GM21786 (cell line): ENCODE results near the gene ATP10A.

Experiments
- ATAC-seq: cut with Tn5 transposase; IDR thresholded peaks from one replicate; pipeline ENCODE4 v1.9.1; 2021; ENCODE audit not compliant: unreplicated experiment

The ATP10A gene

GRCh38 chr15:25742776-25743547 is 120.2 kb downstream of the ATP10A start:
- no peak for ATAC-seq

GRCh38 chr15:25742041-25742730 is 120.9 kb downstream of the ATP10A start:
- no peak for ATAC-seq

DNA sequence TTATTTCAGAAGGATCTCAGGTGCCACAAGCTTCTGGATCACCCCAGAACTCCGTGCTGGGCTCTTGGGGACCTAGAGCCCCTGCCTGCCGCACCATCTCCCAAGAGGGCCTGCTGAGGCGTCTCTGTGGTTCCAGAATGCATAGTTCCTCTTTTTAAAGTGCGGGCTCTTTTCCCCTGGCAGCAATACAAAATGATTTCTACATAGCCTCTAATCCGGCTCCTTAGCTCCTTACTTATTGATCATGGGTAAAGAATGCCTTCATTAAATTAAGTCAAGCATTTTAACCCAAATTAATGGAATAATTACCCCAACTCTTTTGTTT is 121.9 kb downstream of the ATP10A start:
- no peak for ATAC-seq

GRCh38 chr15:25740383-25741255 is 122.5 kb downstream of the ATP10A start:
- ATAC-seq = no peak

GRCh38 chr15:25739687-25740121 is 123.4 kb downstream of the ATP10A start:
- peak; percentile 61 for ATAC-seq

DNA sequence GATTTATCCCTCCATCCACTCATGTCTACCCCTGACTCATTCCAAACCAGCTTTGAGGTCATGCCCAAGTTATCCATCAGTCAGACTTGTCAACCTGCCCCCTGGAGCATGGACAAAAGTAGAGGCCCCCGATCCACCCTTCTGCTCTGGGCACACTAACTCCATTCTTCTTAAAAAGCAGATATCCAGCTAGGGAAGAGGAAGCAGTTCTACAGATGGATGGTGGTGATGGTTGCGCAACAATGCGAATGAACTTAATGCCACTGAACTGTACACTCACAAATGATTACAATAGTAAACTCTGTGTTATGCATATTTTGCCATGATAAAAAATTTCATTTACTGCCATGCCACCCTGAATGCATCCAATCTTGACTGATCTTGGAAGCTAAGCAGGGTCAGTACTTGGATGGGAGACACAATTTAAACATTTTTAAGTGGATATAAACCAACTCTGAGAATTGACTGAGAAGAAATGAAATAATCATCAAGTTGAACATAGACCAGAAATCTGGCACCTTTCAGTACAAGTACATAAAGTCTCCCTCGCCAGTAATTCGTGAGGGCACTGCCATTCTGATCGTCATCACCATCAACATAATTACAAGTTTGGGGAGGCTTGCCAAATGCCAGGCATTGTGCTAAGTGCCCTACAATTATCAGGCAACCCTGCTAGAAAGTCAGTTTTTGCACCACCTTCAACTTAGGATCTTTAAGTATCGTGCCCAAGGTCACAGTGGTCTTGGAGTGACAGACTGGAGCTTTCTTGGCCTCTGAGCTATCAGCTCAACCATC is 124.8 kb downstream of the ATP10A start:
- no peak for ATAC-seq

GRCh38 chr15:25737218-25737643 is 125.9 kb downstream of the ATP10A start:
- ATAC-seq = no peak

- ATAC-seq = no peak
Measured at GRCh38 chr15:25736461-25736860, 126.7 kb downstream of the ATP10A start.

- no peak for ATAC-seq
Measured at GRCh38 chr15:25735550-25736384, 127.4 kb downstream of the ATP10A start.

GRCh38 chr15:25734680-25735355 is 128.3 kb downstream of the ATP10A start:
- no peak for ATAC-seq

- ATAC-seq = no peak
Measured at GRCh38 chr15:25733856-25734679, 129.1 kb downstream of the ATP10A start.

GRCh38 chr15:25733036-25733855 is 129.9 kb downstream of the ATP10A start:
- no peak for ATAC-seq

GRCh38 chr15:25732191-25732590 is 130.9 kb downstream of the ATP10A start:
- no peak for ATAC-seq

- ATAC-seq = no peak
Measured at GRCh38 chr15:25731411-25731810, 131.7 kb downstream of the ATP10A start.

DNA sequence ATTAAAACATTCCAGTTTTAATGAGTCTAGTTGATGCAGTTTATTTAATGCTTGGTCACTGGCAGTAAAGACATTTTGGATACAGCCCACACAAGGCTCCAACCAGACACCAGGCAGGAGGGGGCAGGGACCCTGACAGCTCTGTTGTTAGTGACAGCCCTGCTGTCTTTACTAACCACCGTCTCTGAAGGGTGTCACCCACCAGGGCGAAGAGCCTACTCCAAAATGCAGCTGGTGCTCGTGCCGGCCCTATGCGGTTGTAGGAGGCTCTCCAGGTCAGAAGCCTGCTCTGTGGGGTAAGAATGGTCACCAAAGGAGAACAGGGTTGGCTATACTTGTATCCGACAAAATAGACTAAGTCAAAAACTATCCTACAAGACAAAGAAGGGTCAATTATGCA is 132.2 kb downstream of the ATP10A start:
- ATAC-seq = no peak

- ATAC-seq = no peak
Measured at GRCh38 chr15:25728816-25729215, 134.3 kb downstream of the ATP10A start.

DNA sequence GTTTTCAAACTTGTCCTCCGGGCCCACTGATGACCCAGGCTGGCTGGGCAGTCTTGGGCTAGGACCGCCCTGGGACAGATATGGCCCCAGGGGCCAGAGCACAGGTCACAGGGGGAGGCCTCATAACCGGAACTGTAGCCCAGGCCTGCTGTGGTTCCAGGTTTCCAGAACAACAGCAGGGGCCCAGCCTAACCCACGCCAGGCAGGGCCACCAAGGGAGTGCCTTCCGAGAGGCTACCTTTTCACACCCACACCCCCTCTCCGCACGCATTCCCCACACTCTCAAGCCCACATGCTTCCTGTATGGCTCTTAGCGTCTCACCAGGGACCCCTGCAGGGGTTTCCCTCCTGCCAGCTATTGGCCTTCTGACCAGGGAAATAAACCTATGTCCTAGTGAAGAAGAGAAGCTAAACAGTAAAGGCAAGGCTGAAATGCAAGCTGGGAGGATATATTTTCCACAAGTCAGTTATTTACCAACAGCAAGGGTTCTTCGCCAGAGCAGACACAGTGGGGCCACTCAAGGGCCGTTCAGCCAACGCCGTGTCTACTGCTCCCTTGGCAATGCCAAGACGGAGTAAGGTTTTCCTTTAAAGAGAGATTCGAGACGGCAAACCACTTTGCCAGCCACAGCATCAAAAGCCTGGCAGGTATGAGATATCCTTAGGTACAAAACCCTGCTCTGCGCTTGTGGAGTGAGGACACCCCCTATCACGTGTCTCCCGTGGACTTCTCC is 135.1 kb downstream of the ATP10A start:
- no peak for ATAC-seq
